NCI-H345 treated with DMSO at 0.1 percent for 48 hours (cell line): ENCODE results near the gene NXF1.

Experiments
- DNase-seq: peaks from one replicate; lab custom pipeline; 2025; ENCODE audit not compliant: unreplicated experiment; lab: John Stamatoyannopoulos, UW

The NXF1 gene

DNA sequence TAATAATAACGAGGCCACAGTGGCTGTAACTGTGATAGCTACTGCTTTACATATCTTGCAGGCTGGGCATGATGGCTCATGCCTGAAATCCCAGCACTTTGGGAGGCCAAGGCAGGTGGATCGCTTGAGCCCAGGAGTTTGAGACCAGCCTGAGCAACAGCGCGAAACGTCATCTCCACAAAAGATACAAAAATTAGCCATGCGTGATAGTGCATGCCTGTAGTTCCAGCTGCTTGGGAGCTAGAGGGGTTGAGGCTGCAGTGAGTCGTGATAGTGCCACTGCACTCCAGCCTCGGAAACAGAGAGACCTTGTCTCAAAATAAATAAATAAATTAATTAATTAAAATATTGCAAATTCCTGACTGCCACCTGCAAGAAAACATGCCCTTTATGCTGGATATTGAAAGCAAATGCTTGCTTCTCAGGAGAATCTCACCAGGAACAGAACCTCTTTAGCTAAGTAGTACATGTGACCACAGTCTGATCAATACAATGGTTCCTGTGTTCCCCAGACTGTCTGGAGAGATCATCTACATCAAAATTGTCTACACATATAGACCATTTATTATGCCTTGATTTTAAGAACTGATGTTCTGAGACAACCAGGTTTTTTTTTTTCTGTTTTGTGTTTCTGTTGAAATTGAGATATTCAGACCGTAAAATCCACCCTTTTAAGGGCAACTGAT lies 57.6 kb downstream of the NXF1 start:
- no peak for DNase-seq
